Gastroesophageal sphincter (tissue), 3 donors: ENCODE measurements around the gene NSUN6.

Source experiments
- CTCF ChIP-seq, 4 experiments: fragments of 200-600 bp in 2 of 4; fragments of 450-650 bp in 2 of 4; sonication (generic) in 1 of 4; IDR thresholded peaks; one replicate each; pipeline ENCODE4 v1.5.1; 2017 to 2019; ENCODE audit warnings: antibody characterized with exemption in 4 of 4, mild to moderate bottlenecking in 2 of 4, moderate library complexity in 2 of 4
- POLR2A ChIP-seq, 2 donors: fragments of 450-650 bp; IDR thresholded peaks; one replicate each; pipeline ENCODE4 v1.6.1; 2017; ENCODE audit warnings: antibody characterized with exemption in 2 of 2, mild to moderate bottlenecking in 2 of 2, moderate library complexity in 1 of 2

- TF ChIP-seq CTCF (IDR thresholded peaks at IDR 0.05) (no peak), POLR2A (IDR thresholded peaks at IDR 0.05) (no peak)
Measured at GRCh38 chr10:18523858-18524257, 127.5 kb downstream of the NSUN6 start.
